Measurements from ENCODE around the gene KRTAP5-1. TPM values are rescaled to one million over a fixed set of nuclear protein-coding genes. Genes with fewer than 3 reads are reported as not detected.
"Not testable (repeated sequence)": the region's sequence is repeated elsewhere in the genome, so short reads cannot be mapped to it uniquely, and the experiment has no call there.

The KRTAP5-1 gene
- polyA plus RNA-seq, 1 experiment: not detected

- peaks cover 13% of the 10 kb centered on the region for H3K27me3 ChIP-seq (ENCODE audit: control insufficient read depth, insufficient read depth, low read length)
- no peak for TF ChIP-seq CTCF (IDR thresholded peaks at IDR 0.05; ENCODE audit: insufficient read depth, low read depth, low read length)
- CTCF ChIA-PET: no interaction called here
These were observed 19.6 kb upstream of the KRTAP5-1 start for GRCh38 chr11:1604711-1605110.

GRCh38 chr11:1604181-1604580 lies 19.1 kb upstream of the KRTAP5-1 start:
- TF ChIP-seq CTCF (IDR thresholded peaks at IDR 0.05; ENCODE audit: insufficient read depth, low read depth, low read length): no peak
- POLR2A ChIA-PET: no interaction called here
- peaks cover 13% of the 10 kb centered on the region for H3K27me3 ChIP-seq (ENCODE audit: control insufficient read depth, insufficient read depth, low read length)

More at GRCh38 chr11:1604711-1605110, 19.6 kb upstream of the KRTAP5-1 start:
- H3K36me3 ChIP-seq (ENCODE audit: control insufficient read depth, insufficient read depth, low read length): no peaks in the 10 kb centered on the region
- POLR2A ChIA-PET: no interaction called here
- H3K4me3 ChIP-seq (ENCODE audit: low read depth, low read length): no peak overlapping the region
- no peak for DNase-seq (ENCODE audit: low read depth)

GRCh38 chr11:1603629-1604028 lies 18.5 kb upstream of the KRTAP5-1 start:
- ChIA-PET CTCF (no interaction called here), POLR2A (no interaction called here)
- no peak for TF ChIP-seq CTCF (IDR thresholded peaks at IDR 0.05; ENCODE audit: insufficient read depth, low read depth, low read length)
- Histone ChIP-seq H3K27me3 (ENCODE audit: control insufficient read depth, insufficient read depth, low read length) (peaks cover 13% of the 10 kb centered on the region), H3K4me3 (ENCODE audit: low read depth, low read length) (no peak overlapping the region), H3K36me3 (ENCODE audit: control insufficient read depth, insufficient read depth, low read length) (no peaks in the 10 kb centered on the region)
- no peak for DNase-seq (ENCODE audit: low read depth)

More at GRCh38 chr11:1604181-1604580, 19.1 kb upstream of the KRTAP5-1 start:
- H3K36me3 ChIP-seq (ENCODE audit: control insufficient read depth, insufficient read depth, low read length): no peaks in the 10 kb centered on the region
- no peak overlapping the region for H3K4me3 ChIP-seq (ENCODE audit: low read depth, low read length)
- CTCF ChIA-PET: no interaction called here
- no peak for DNase-seq (ENCODE audit: low read depth)

- CTCF ChIA-PET; H3K36me3 ChIP-seq (ENCODE audit: control insufficient read depth, insufficient read depth, low read length); DNase-seq (ENCODE audit: low read depth); H3K4me3 ChIP-seq (ENCODE audit: low read depth, low read length); POLR2A ChIA-PET: not testable (repeated sequence)
- peaks cover 14% of the 10 kb centered on the region for H3K27me3 ChIP-seq (ENCODE audit: control insufficient read depth, insufficient read depth, low read length)
These were observed 16.6 kb upstream of the KRTAP5-1 start for GRCh38 chr11:1601663-1602062.

DNA sequence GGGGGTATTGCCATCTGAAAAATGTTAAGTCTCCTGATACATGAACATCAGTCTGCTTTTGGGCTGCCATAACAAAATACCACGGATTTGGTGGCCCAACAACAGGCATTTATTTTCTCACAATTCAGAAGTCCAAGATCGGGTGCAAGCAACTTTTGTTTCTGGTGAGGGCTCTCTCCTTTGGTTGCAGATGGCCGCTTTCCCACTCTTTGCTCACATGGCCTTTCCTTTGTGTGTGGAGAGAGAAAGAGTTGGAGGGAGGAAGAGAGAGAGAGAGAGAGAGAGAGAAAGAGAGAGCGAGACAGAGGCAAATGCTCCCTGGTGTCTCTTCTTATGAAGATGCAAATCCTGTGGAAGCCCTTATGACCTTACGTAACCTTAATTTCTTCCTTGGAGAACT lies 15.5 kb upstream of the KRTAP5-1 start:
- no peak for DNase-seq (ENCODE audit: low read depth)
- TF ChIP-seq CTCF (IDR thresholded peaks at IDR 0.05; ENCODE audit: insufficient read depth, low read depth, low read length): no peak
- ChIA-PET CTCF (no interaction called here), POLR2A (no interaction called here)
- H3K27me3 ChIP-seq (ENCODE audit: control insufficient read depth, insufficient read depth, low read length): peaks cover 19% of the 10 kb centered on the region
- H3K4me3 ChIP-seq (ENCODE audit: low read depth, low read length): no peak overlapping the region
- no peaks in the 10 kb centered on the region for H3K36me3 ChIP-seq (ENCODE audit: control insufficient read depth, insufficient read depth, low read length)

- DNase-seq (ENCODE audit: low read depth): no peak
- ChIA-PET POLR2A (no interaction called here), CTCF (interaction anchor here (0.7 to 1.5 kb wide), 3 partner anchors 15 to 32 kb away, joined by 3 to 5 read pairs (median 4); no protein-coding TSS in a partner anchor)
These were observed 13.7 kb upstream of the KRTAP5-1 start for GRCh38 chr11:1598816-1599215.

DNA sequence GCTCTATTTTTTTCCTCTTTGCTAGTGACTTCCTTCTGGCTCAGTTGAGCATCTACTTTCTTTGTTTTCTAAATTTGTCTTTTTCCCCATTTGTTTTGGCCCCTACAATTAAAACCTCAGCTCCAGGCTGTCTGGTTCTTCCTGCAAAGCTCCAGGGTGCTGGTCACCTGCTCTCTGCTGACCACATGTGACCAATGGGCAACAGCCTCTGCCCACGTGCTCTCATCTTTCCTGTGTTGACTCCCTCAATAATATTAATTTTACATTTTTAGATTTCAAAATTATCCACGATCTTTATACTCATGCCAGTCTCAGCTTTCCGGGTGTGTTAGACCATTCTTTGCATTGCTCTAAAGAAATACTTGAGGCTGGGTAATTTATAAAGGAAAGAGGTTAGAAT lies 13.3 kb upstream of the KRTAP5-1 start:
- POLR2A ChIA-PET; DNase-seq (ENCODE audit: low read depth); H3K4me3 ChIP-seq (ENCODE audit: low read depth, low read length); H3K36me3 ChIP-seq (ENCODE audit: control insufficient read depth, insufficient read depth, low read length): not testable (repeated sequence)
- H3K27me3 ChIP-seq (ENCODE audit: control insufficient read depth, insufficient read depth, low read length): peaks cover 14% of the 10 kb centered on the region
- CTCF ChIA-PET: interaction anchor here (0.6 to 5.4 kb wide), 4 partner anchors 11 to 126 kb away, joined by 3 to 31 read pairs (median 4); no protein-coding TSS in a partner anchor

More at GRCh38 chr11:1598816-1599215, 13.7 kb upstream of the KRTAP5-1 start:
- no peak for TF ChIP-seq CTCF (IDR thresholded peaks at IDR 0.05; ENCODE audit: insufficient read depth, low read depth, low read length)
- no peaks in the 10 kb centered on the region for H3K36me3 ChIP-seq (ENCODE audit: control insufficient read depth, insufficient read depth, low read length)
- H3K27me3 ChIP-seq (ENCODE audit: control insufficient read depth, insufficient read depth, low read length): peaks cover 16% of the 10 kb centered on the region
- no peak overlapping the region for H3K4me3 ChIP-seq (ENCODE audit: low read depth, low read length)
